Measurements from ENCODE around the gene CLEC4F. TPM values are rescaled to one million over a fixed set of nuclear protein-coding genes. Genes with fewer than 3 reads are reported as not detected.

Gene CLEC4F
- polyA plus RNA-seq, 1 donor (not counting 4 experiments of a cell fraction or from before 2014, with no cell fraction given): not detected

- Histone ChIP-seq H3K27ac (ENCODE audit: control insufficient read depth, insufficient read depth, low read length) (no peak overlapping the region), H3K9ac (ENCODE audit: control insufficient read depth, extremely low read depth, insufficient read depth, low read length) (no peak overlapping the region), H3K9me3 (ENCODE audit: control insufficient read depth, low read depth, low read length) (no peaks in the 10 kb centered on the region), H3K36me3 (ENCODE audit: control insufficient read depth in 2 of 2, extremely low read depth in 1 of 2, insufficient read depth in 2 of 2, low read length in 2 of 2) (no peaks in the 10 kb centered on the region), H3K27me3 (ENCODE audit: control insufficient read depth, extremely low read depth, insufficient read depth, low read length) (peaks cover 29% of the 10 kb centered on the region), H3K79me2 (ENCODE audit: control insufficient read depth, insufficient read depth, low read length) (no peaks in the 10 kb centered on the region), H3K4me3 (ENCODE audit: control insufficient read depth in 2 of 3, extremely low read depth in 1 of 3, insufficient read depth in 2 of 3, low read depth in 1 of 3, low read length in 3 of 3) (no peak overlapping the region), H2AFZ (ENCODE audit: control insufficient read depth, low read length) (no peak overlapping the region), H4K20me1 (ENCODE audit: control insufficient read depth, extremely low read depth, insufficient read depth, low read length) (no peaks in the 10 kb centered on the region), H3K4me2 (ENCODE audit: control insufficient read depth, extremely low read depth, insufficient read depth, low read depth, low read length) (no peak overlapping the region), H3K9me1 (ENCODE audit: control insufficient read depth, extremely low read depth, insufficient read depth, low read length) (no peaks in the 10 kb centered on the region), H3K4me1 (ENCODE audit: control insufficient read depth, extremely low read depth, insufficient read depth, low read length) (no peaks in the 10 kb centered on the region)
- FAIRE-seq (no peak), DNase-seq (ENCODE audit: low read depth, low spot score) (no peak)
- dilution Hi-C loops (cut with MboI; ENCODE audit: extremely low pct_ligation_motif_present, low sequenced_read_pairs): no loop called here
- TF ChIP-seq CTCF (optimal IDR thresholded peaks at IDR 0.05 in 1 of 3, IDR thresholded peaks at IDR 0.05 in 1 of 3, conservative IDR thresholded peaks at IDR 0.05 in 1 of 3; ENCODE audit: extremely low read depth in 1 of 3, insufficient read depth in 2 of 3, low read length in 3 of 3) (no peak), EZH2 (IDR thresholded peaks at IDR 0.05; ENCODE audit: low read length) (no peak)
These were observed 13.7 kb upstream of the CLEC4F start for GRCh38 chr2:70834106-70834505.

- no peak for FAIRE-seq
- H3K36me3 ChIP-seq (ENCODE audit: control insufficient read depth in 2 of 2, extremely low read depth in 1 of 2, insufficient read depth in 2 of 2, low read length in 2 of 2): no peaks in the 10 kb centered on the region
- no peak for TF ChIP-seq CTCF (optimal IDR thresholded peaks at IDR 0.05 in 1 of 3, IDR thresholded peaks at IDR 0.05 in 1 of 3, conservative IDR thresholded peaks at IDR 0.05 in 1 of 3; ENCODE audit: extremely low read depth in 1 of 3, insufficient read depth in 2 of 3, low read length in 3 of 3)
- TF ChIP-seq EZH2 (IDR thresholded peaks at IDR 0.05; ENCODE audit: low read length): no peak
- dilution Hi-C loops (cut with MboI; ENCODE audit: extremely low pct_ligation_motif_present, low sequenced_read_pairs): no loop called here
- H3K4me1 ChIP-seq (ENCODE audit: control insufficient read depth, extremely low read depth, insufficient read depth, low read length): no peaks in the 10 kb centered on the region
- H3K9ac ChIP-seq (ENCODE audit: control insufficient read depth, extremely low read depth, insufficient read depth, low read length): no peak overlapping the region
- no peaks in the 10 kb centered on the region for H4K20me1 ChIP-seq (ENCODE audit: control insufficient read depth, extremely low read depth, insufficient read depth, low read length)
- no peak overlapping the region for H3K27ac ChIP-seq (ENCODE audit: control insufficient read depth, insufficient read depth, low read length)
- peaks cover 26% of the 10 kb centered on the region for H3K27me3 ChIP-seq (ENCODE audit: control insufficient read depth, extremely low read depth, insufficient read depth, low read length)
- DNase-seq (ENCODE audit: low read depth, low spot score): no peak
- H3K9me3 ChIP-seq (ENCODE audit: control insufficient read depth, low read depth, low read length): no peaks in the 10 kb centered on the region
- H3K9me1 ChIP-seq (ENCODE audit: control insufficient read depth, extremely low read depth, insufficient read depth, low read length): no peaks in the 10 kb centered on the region
- H3K4me3 ChIP-seq (ENCODE audit: control insufficient read depth in 2 of 3, extremely low read depth in 1 of 3, insufficient read depth in 2 of 3, low read depth in 1 of 3, low read length in 3 of 3): no peak overlapping the region
- no peaks in the 10 kb centered on the region for H3K79me2 ChIP-seq (ENCODE audit: control insufficient read depth, insufficient read depth, low read length)
- H2AFZ ChIP-seq (ENCODE audit: control insufficient read depth, low read length): no peak overlapping the region
- H3K4me2 ChIP-seq (ENCODE audit: control insufficient read depth, extremely low read depth, insufficient read depth, low read depth, low read length): no peak overlapping the region
These were observed 12.8 kb upstream of the CLEC4F start for GRCh38 chr2:70833246-70833645.
